ENCODE data around the gene AREL1. TPM values are rescaled to one million over a fixed set of nuclear protein-coding genes. Genes with fewer than 3 reads are reported as not detected.

AREL1 gene
- total RNA-seq, 2 experiments from 2014 or later = 30.6 to 35.9 TPM

DNA sequence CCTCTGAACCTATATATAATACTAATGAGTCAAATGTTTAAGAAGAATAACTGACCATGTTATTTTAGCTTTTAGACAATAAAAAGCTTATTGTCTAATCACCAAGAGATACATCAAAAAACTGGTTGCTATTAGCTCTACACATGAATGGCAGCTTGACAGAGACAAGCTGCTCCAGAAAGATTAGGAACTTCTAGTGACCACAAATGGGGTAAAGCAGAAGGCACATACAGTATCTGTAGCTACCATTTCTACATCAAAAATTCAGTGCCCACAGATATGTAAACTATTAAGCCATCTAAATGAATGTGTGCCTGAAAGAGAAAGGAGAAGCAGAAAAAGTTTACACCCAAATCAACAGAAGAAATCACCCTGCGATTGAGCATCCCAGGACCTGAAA lies 2.4 kb downstream of the AREL1 start:
- Histone ChIP-seq H3K27ac (ENCODE audit: low read depth in 1 of 2, low read length in 2 of 2) (no peak overlapping the region), H3K9me3 (ENCODE audit: control insufficient read depth in 1 of 2, insufficient read depth in 1 of 2, low read length in 2 of 2) (no peaks in the 10 kb centered on the region), H3K27me3 (ENCODE audit: control insufficient read depth in 1 of 2, insufficient read depth in 2 of 2, low read length in 2 of 2) (no peaks in the 10 kb centered on the region), H3K36me3 (ENCODE audit: insufficient read depth, low read length) (peaks cover 7% of the 10 kb centered on the region), H3K4me3 (ENCODE audit: low read length) (no peak overlapping the region), H3K4me1 (ENCODE audit: insufficient read depth, low read length) (peaks cover 12% of the 10 kb centered on the region)
- H3K27me3 Mint-ChIP-seq = no peaks in the 10 kb centered on the region
- ATAC-seq (ENCODE audit: poor library complexity) (no peak), DNase-seq (no peak)
- TF ChIP-seq, protein P1, sequence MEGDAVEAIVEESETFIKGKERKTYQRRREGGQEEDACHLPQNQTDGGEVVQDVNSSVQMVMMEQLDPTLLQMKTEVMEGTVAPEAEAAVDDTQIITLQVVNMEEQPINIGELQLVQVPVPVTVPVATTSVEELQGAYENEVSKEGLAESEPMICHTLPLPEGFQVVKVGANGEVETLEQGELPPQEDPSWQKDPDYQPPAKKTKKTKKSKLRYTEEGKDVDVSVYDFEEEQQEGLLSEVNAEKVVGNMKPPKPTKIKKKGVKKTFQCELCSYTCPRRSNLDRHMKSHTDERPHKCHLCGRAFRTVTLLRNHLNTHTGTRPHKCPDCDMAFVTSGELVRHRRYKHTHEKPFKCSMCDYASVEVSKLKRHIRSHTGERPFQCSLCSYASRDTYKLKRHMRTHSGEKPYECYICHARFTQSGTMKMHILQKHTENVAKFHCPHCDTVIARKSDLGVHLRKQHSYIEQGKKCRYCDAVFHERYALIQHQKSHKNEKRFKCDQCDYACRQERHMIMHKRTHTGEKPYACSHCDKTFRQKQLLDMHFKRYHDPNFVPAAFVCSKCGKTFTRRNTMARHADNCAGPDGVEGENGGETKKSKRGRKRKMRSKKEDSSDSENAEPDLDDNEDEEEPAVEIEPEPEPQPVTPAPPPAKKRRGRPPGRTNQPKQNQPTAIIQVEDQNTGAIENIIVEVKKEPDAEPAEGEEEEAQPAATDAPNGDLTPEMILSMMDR (IDR thresholded peaks at IDR 0.05) = no peak
- ChIA-PET POLR2A (no interaction called here), CTCF (interaction anchor here (0.5 to 0.9 kb wide), 2 partner anchors 28 to 52 kb away, joined by 3 read pairs; no protein-coding TSS in a partner anchor)
- H3K4me1 Mint-ChIP-seq (ENCODE audit: low read depth) = peaks cover 70% of the 10 kb centered on the region
- intact Hi-C loops (cut with DNase I, micrococcal nuclease) = loop anchor here in 1 of 2 experiments (10.0 kb wide), 2 partner anchors 216 to 954 kb away; partner anchors contain the start of genes ERG28, ISCA2, NPC2 and TTLL5
- H3K9me3 Mint-ChIP-seq = no peaks in the 10 kb centered on the region
- H3K27ac Mint-ChIP-seq = no peak overlapping the region
- H3K36me3 Mint-ChIP-seq (ENCODE audit: low read depth) = peaks cover 25% of the 10 kb centered on the region
- peak overlapping the region; percentile 74 for H3K4me3 Mint-ChIP-seq

DNA sequence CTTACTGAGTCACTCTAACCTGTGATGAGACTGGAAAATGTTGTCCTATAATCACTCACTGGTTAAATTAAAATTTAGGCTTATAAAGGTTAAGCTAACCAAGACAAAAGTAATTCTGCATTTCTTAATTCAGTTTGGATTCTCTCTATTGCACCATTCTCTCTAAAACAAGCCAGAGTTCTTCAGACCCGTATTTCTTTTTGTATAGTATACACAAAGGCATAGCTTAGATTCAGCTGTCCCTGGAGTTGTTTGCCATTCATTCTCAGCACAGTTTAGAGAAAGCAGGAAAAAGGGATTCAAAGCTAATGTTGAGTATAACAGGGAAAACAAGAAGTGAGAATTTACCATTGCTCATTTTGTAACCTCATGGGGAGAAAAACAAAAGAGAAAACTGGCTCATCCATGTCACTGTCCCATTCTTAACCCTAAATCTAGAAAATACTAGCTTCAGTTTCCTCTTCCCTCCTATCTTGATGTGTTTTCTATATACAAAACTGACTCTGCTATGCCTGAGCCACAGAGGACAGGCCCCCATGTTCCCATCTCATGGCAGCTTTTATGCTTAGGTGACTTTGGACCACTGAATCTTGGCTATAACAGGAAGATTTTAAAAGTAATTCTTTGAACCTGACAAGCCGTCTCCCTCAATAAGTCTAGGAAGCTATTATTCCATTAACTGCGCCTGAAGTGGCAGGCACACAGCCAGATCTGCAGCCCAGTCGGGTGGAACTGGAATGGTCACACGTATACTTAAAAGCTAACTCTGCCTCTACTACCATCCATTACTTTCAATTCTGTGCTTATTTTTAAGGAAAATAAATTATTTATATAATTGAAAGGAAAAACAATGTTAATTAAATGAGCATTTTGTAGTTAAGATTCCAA lies 7.0 kb downstream of the AREL1 start:
- Histone ChIP-seq H3K4me3 (ENCODE audit: low read length) (no peak overlapping the region), H3K27ac (ENCODE audit: low read depth in 1 of 2, low read length in 2 of 2) (no peak overlapping the region), H3K36me3 (ENCODE audit: insufficient read depth, low read length) (no peaks in the 10 kb centered on the region), H3K27me3 (ENCODE audit: control insufficient read depth in 1 of 2, insufficient read depth in 2 of 2, low read length in 2 of 2) (no peaks in the 10 kb centered on the region), H3K9me3 (ENCODE audit: control insufficient read depth in 1 of 2, insufficient read depth in 1 of 2, low read length in 2 of 2) (peaks cover 0 to 6% of the 10 kb centered on the region in 2 experiments), H3K4me1 (ENCODE audit: insufficient read depth, low read length) (no peaks in the 10 kb centered on the region)
- Mint-ChIP-seq H3K4me1 (ENCODE audit: low read depth) (peaks cover 64% of the 10 kb centered on the region), H3K27ac (no peak overlapping the region), H3K4me3 (no peak overlapping the region), H3K27me3 (no peaks in the 10 kb centered on the region), H3K9me3 (peaks cover 5% of the 10 kb centered on the region), H3K36me3 (ENCODE audit: low read depth) (peaks cover 36% of the 10 kb centered on the region)
- no peak for DNase-seq
- POLR2A ChIA-PET = no interaction called here
- intact Hi-C loops (cut with DNase I, micrococcal nuclease) = no loop called here
- CTCF ChIA-PET = interaction anchor here (1.8 kb wide), 1 partner anchor 97 kb away, joined by 5 read pairs; no protein-coding TSS in a partner anchor
- TF ChIP-seq, protein P1 (IDR thresholded peaks at IDR 0.05) = no peak
- ATAC-seq (ENCODE audit: poor library complexity) = no peak

- peaks cover 57% of the 10 kb centered on the region for H3K4me1 Mint-ChIP-seq (ENCODE audit: low read depth)
- H3K4me1 ChIP-seq (ENCODE audit: insufficient read depth, low read length) = no peaks in the 10 kb centered on the region
- H3K36me3 ChIP-seq (ENCODE audit: insufficient read depth, low read length) = peaks cover 4% of the 10 kb centered on the region
- no peak overlapping the region for H3K27ac Mint-ChIP-seq
- no peaks in the 10 kb centered on the region for H3K27me3 ChIP-seq (ENCODE audit: control insufficient read depth in 1 of 2, insufficient read depth in 2 of 2, low read length in 2 of 2)
- H3K4me3 ChIP-seq (ENCODE audit: low read length) = no peak overlapping the region
- DNase-seq = no peak
- intact Hi-C loops (cut with DNase I, micrococcal nuclease) = no loop called here
- POLR2A ChIA-PET = no interaction called here
- ATAC-seq (ENCODE audit: poor library complexity) = no peak
- no peak overlapping the region for H3K27ac ChIP-seq (ENCODE audit: low read depth in 1 of 2, low read length in 2 of 2)
- H3K4me3 Mint-ChIP-seq = no peak overlapping the region
- peaks cover 5% of the 10 kb centered on the region for H3K9me3 Mint-ChIP-seq
- H3K36me3 Mint-ChIP-seq (ENCODE audit: low read depth) = peaks cover 42% of the 10 kb centered on the region
- peaks cover 0 to 6% of the 10 kb centered on the region in 2 experiments for H3K9me3 ChIP-seq (ENCODE audit: control insufficient read depth in 1 of 2, insufficient read depth in 1 of 2, low read length in 2 of 2)
- TF ChIP-seq, protein P1 (IDR thresholded peaks at IDR 0.05) = no peak
- H3K27me3 Mint-ChIP-seq = no peaks in the 10 kb centered on the region
- CTCF ChIA-PET = no interaction called here
Measured at GRCh38 chr14:74704656-74705055, 8.2 kb downstream of the AREL1 start.

Data from CD4-positive, alpha-beta T cell (primary cell).